GM19023 (cell line): ENCODE data around the gene COL2A1.
"Not testable (repeated sequence)": the region's sequence is repeated elsewhere in the genome, so short reads cannot be mapped to it uniquely, and the experiment has no call there.

Source experiments
- ATAC-seq: cut with Tn5 transposase; IDR thresholded peaks from one replicate; pipeline ENCODE4 v1.9.1; 2021; ENCODE audit warnings: mild to moderate bottlenecking, moderate library complexity; ENCODE audit not compliant: unreplicated experiment

COL2A1 gene

GRCh38 chr12:47978598-47978873 lies 25.7 kb downstream of the COL2A1 start:
- ATAC-seq = no peak

- no peak for ATAC-seq
Observed at GRCh38 chr12:47977772-47978597, 26.3 kb downstream of the COL2A1 start.

- no peak for ATAC-seq
Observed at GRCh38 chr12:47977046-47977771, 27.1 kb downstream of the COL2A1 start.

GRCh38 chr12:47975816-47976215 lies 28.5 kb downstream of the COL2A1 start:
- ATAC-seq = no peak

- ATAC-seq = no peak
Observed at GRCh38 chr12:47975036-47975620, 29.1 kb downstream of the COL2A1 start.

- ATAC-seq = no peak
Observed at GRCh38 chr12:47973870-47974269, 30.4 kb downstream of the COL2A1 start.

- ATAC-seq = no peak
Observed at GRCh38 chr12:47972895-47973294, 31.4 kb downstream of the COL2A1 start.

- ATAC-seq = no peak
Observed at GRCh38 chr12:47970843-47971242, 33.4 kb downstream of the COL2A1 start.

GRCh38 chr12:47969845-47970244 lies 34.4 kb downstream of the COL2A1 start:
- ATAC-seq = no peak

GRCh38 chr12:47967461-47968321 lies 36.6 kb downstream of the COL2A1 start:
- ATAC-seq = no peak

GRCh38 chr12:47965581-47965980 lies 38.7 kb downstream of the COL2A1 start:
- no peak for ATAC-seq

GRCh38 chr12:47964106-47964728 lies 40.1 kb downstream of the COL2A1 start:
- no peak for ATAC-seq

- peak; percentile 93 for ATAC-seq
Observed at GRCh38 chr12:47963340-47964040, 40.8 kb downstream of the COL2A1 start, which contains the start of gene TMEM106C. Gene TMEM106C, plus strand, starts transcription at chr12:47963596. Its CDS starts 641 bp downstream, at chr12:47964237.

GRCh38 chr12:47962198-47962597 lies 42.1 kb downstream of the COL2A1 start:
- ATAC-seq = no peak

GRCh38 chr12:47957671-47958070 lies 46.6 kb downstream of the COL2A1 start:
- not testable (repeated sequence) for ATAC-seq

GRCh38 chr12:47955059-47955458 lies 49.2 kb downstream of the COL2A1 start:
- ATAC-seq = no peak

GRCh38 chr12:47954467-47955045 lies 49.7 kb downstream of the COL2A1 start:
- ATAC-seq = no peak

- ATAC-seq = no peak
Observed at GRCh38 chr12:47954058-47954457, 50.2 kb downstream of the COL2A1 start.

GRCh38 chr12:47950856-47951468 lies 53.3 kb downstream of the COL2A1 start:
- no peak for ATAC-seq
